Inferior parietal cortex (tissue), 1 donor: ENCODE results near the gene ADGRA1.
"Not testable (repeated sequence)": the region's sequence is repeated elsewhere in the genome, so short reads cannot be mapped to it uniquely, and the experiment has no call there.

ENCODE experiments used
- DNase-seq: peaks from one replicate; pipeline ENCODE4 v3.0.0-alpha.2; 2016; ENCODE audit errors: extremely low spot score

The ADGRA1 gene

GRCh38 chr10:133127291-133128125 is 39.8 kb downstream of the ADGRA1 start:
- no peak for DNase-seq

- DNase-seq: no peak
These were observed 40.7 kb downstream of the ADGRA1 start for GRCh38 chr10:133128126-133129070.

- no peak for DNase-seq
These were observed 41.5 kb downstream of the ADGRA1 start for GRCh38 chr10:133129071-133129858.

- no peak for DNase-seq
These were observed 42.3 kb downstream of the ADGRA1 start for GRCh38 chr10:133129859-133130495.

GRCh38 chr10:133130602-133131001 is 42.9 kb downstream of the ADGRA1 start:
- no peak for DNase-seq

- no peak for DNase-seq
These were observed 43.3 kb downstream of the ADGRA1 start for GRCh38 chr10:133131053-133131452.

GRCh38 chr10:133131734-133132472 is 44.2 kb downstream of the ADGRA1 start:
- no peak for DNase-seq

- DNase-seq: no peak
These were observed 45.0 kb downstream of the ADGRA1 start for GRCh38 chr10:133132473-133133291.

- DNase-seq: no peak
These were observed 45.9 kb downstream of the ADGRA1 start for GRCh38 chr10:133133471-133134231.

- no peak for DNase-seq
These were observed 46.8 kb downstream of the ADGRA1 start for GRCh38 chr10:133134411-133135115.

GRCh38 chr10:133135116-133135465 is 47.4 kb downstream of the ADGRA1 start:
- DNase-seq: no peak

GRCh38 chr10:133137486-133138145 is 49.9 kb downstream of the ADGRA1 start:
- DNase-seq: not testable (repeated sequence)

- no peak for DNase-seq
These were observed 51.9 kb downstream of the ADGRA1 start for GRCh38 chr10:133139551-133140065.

GRCh38 chr10:133140417-133141143 is 52.9 kb downstream of the ADGRA1 start:
- DNase-seq: no peak

GRCh38 chr10:133141144-133141957 is 53.6 kb downstream of the ADGRA1 start:
- DNase-seq: no peak

GRCh38 chr10:133141958-133142340 is 54.2 kb downstream of the ADGRA1 start:
- DNase-seq: no peak
